GM21786 (cell line): ENCODE measurements around the gene YWHAG.
"Not testable (repeated sequence)": the region's sequence is repeated elsewhere in the genome, so short reads cannot be mapped to it uniquely, and the experiment has no call there.

Source experiments
- ATAC-seq: cut with Tn5 transposase; IDR thresholded peaks from one replicate; pipeline ENCODE4 v1.9.1; 2021; ENCODE audit not compliant: unreplicated experiment

Gene YWHAG

GRCh38 chr7:76301000-76301399 is 57.8 kb downstream of the YWHAG start:
- ATAC-seq, result no peak

- ATAC-seq, result no peak
These were observed 58.5 kb downstream of the YWHAG start for GRCh38 chr7:76300166-76300731.

- no peak for ATAC-seq
These were observed 61.7 kb downstream of the YWHAG start for GRCh38 chr7:76296743-76297740.

GRCh38 chr7:76294344-76295024 is 64.3 kb downstream of the YWHAG start:
- peak; percentile 56 for ATAC-seq

GRCh38 chr7:76293407-76293901 is 65.3 kb downstream of the YWHAG start:
- ATAC-seq, result no peak

GRCh38 chr7:76292911-76293310 is 65.9 kb downstream of the YWHAG start:
- ATAC-seq, result not testable (repeated sequence)

GRCh38 chr7:76292213-76292573 is 66.6 kb downstream of the YWHAG start:
- ATAC-seq, result peak; percentile 19

- ATAC-seq, result peak; percentile 67
These were observed 67.2 kb downstream of the YWHAG start for GRCh38 chr7:76291351-76292212.

GRCh38 chr7:76290847-76291350 is 67.9 kb downstream of the YWHAG start:
- ATAC-seq, result not testable (repeated sequence)

GRCh38 chr7:76286842-76287403 is 71.9 kb downstream of the YWHAG start:
- ATAC-seq, result no peak

GRCh38 chr7:76285604-76286374 is 73.0 kb downstream of the YWHAG start:
- ATAC-seq, result no peak

- no peak for ATAC-seq
These were observed 75.3 kb downstream of the YWHAG start for GRCh38 chr7:76283254-76284159.

- ATAC-seq, result no peak
These were observed 76.2 kb downstream of the YWHAG start for GRCh38 chr7:76282344-76283253.

GRCh38 chr7:76281706-76282343 is 77.0 kb downstream of the YWHAG start:
- ATAC-seq, result no peak

GRCh38 chr7:76281006-76281705 is 77.6 kb downstream of the YWHAG start:
- no peak for ATAC-seq

- ATAC-seq, result no peak
These were observed 78.4 kb downstream of the YWHAG start for GRCh38 chr7:76280408-76280807.
